Hepatocyte (in vitro differentiated cells): Measurements from ENCODE around the gene DENND1A. TPM values are rescaled to one million over a fixed set of nuclear protein-coding genes. Genes with fewer than 3 reads are reported as not detected.

Experiments used
- DNase-seq: peaks from one replicate; pipeline ENCODE4 v3.0.0-alpha.2; 2016; ENCODE audit warnings: low spot score
- H2AFZ ChIP-seq: fragments of 200-600 bp; sonication (generic); 2 replicates; pipeline ENCODE4 v1.6.0; 2016; ENCODE audit warnings: antibody characterized with exemption, mild to moderate bottlenecking
- H3K27ac ChIP-seq: fragments of 200-600 bp; sonication (generic); 2 replicates; pipeline ENCODE4 v1.5.1; 2016; ENCODE audit warnings: mild to moderate bottlenecking
- H3K27me3 ChIP-seq: fragments of 200-600 bp; sonication (generic); 2 replicates; pipeline ENCODE4 v1.6.1; 2016
- H3K36me3 ChIP-seq: fragments of 200-600 bp; sonication (generic); replicated peaks from 2 replicates; pipeline ENCODE4 v1.5.1; 2016; ENCODE audit warnings: low read depth; ENCODE audit not compliant: insufficient read depth
- H3K4me1 ChIP-seq: fragments of 200-600 bp; sonication (generic); 2 replicates; pipeline ENCODE4 v1.5.1; 2016; ENCODE audit warnings: mild to moderate bottlenecking, moderate library complexity; ENCODE audit not compliant: insufficient read depth
- H3K4me2 ChIP-seq: fragments of 200-600 bp; sonication (generic); 2 replicates; pipeline ENCODE4 v1.6.0; 2016
- H3K4me3 ChIP-seq: fragments of 200-600 bp; sonication (generic); 2 replicates; pipeline ENCODE4 v1.5.1; 2016; ENCODE audit warnings: mild to moderate bottlenecking
- H3K79me2 ChIP-seq: fragments of 200-600 bp; sonication (generic); 2 replicates; pipeline ENCODE4 v1.6.0; 2017; ENCODE audit warnings: mild to moderate bottlenecking
- H3K9me2 ChIP-seq: fragments of 200-600 bp; sonication (generic); replicated peaks from 2 replicates; pipeline ENCODE4 v1.6.0; 2017; ENCODE audit warnings: mild to moderate bottlenecking; ENCODE audit not compliant: insufficient read depth
- H3K9me3 ChIP-seq: fragments of 200-600 bp; sonication (generic); 2 replicates; pipeline ENCODE4 v1.5.1; 2016; ENCODE audit warnings: low read depth, mild to moderate bottlenecking
- H4K20me1 ChIP-seq: fragments of 200-600 bp; sonication (generic); 2 replicates; pipeline ENCODE4 v1.6.0; 2016; ENCODE audit warnings: mild to moderate bottlenecking; ENCODE audit not compliant: insufficient read depth, poor library complexity, severe bottlenecking
- CTCF ChIP-seq: fragments of 200-600 bp; sonication (generic); IDR thresholded peaks from 2 replicates; pipeline ENCODE4 v1.5.1; 2016; ENCODE audit warnings: antibody characterized with exemption, mild to moderate bottlenecking; ENCODE audit not compliant: poor library complexity
- EZH2 ChIP-seq: fragments of 200-600 bp; sonication (generic); IDR thresholded peaks from 2 replicates; pipeline ENCODE4 v1.6.1; 2016; ENCODE audit warnings: antibody characterized with exemption, mild to moderate bottlenecking, borderline replicate concordance
- EZH2phosphoT487 ChIP-seq: fragments of 200-600 bp; sonication (generic); IDR thresholded peaks from one replicate; pipeline ENCODE4 v1.6.1; 2018; ENCODE audit warnings: antibody characterized with exemption, mild to moderate bottlenecking, low read depth, moderate library complexity; ENCODE audit not compliant: unreplicated experiment, severe bottlenecking
- WGBS: methylation state at CpG from one replicate; pipeline ENCODE4 v1.1.6; 2016; ENCODE audit warnings: low lambda C conversion rate; ENCODE audit errors: missing lambda C conversion rate; 5-methylcytosine and 5-hydroxymethylcytosine counted together
- polyA plus RNA-seq: library from polyadenylated mRNA; unstranded; fragments of >200 nt; fragmentation: Nextera tagmentation; extraction: Ambion mirVana; gene quantifications from 2 replicates; pipeline ENCODE4 v1.2.1, GENCODE V29; 2016
- total RNA-seq: library from RNA; depleted of rRNA; stranded (reverse); fragments of >200 nt; gene quantifications from 2 replicates; pipeline ENCODE4 v1.2.3, GENCODE V29; 2014

Gene DENND1A
- total and polyA plus RNA-seq, 2 experiments from 2014 or later = 24.0 to 28.9 TPM

- H2AFZ ChIP-seq = no peak overlapping the region
Observed at GRCh38 chr9:123772374-123772773, 157.6 kb downstream of the DENND1A start.

GRCh38 chr9:123771690-123772089 lies 158.2 kb downstream of the DENND1A start:
- Histone ChIP-seq H3K9me2 (no peaks in the 10 kb centered on the region), H3K27ac (no peak overlapping the region), H3K4me3 (no peak overlapping the region), H3K4me2 (no peak overlapping the region), H4K20me1 (no peaks in the 10 kb centered on the region), H3K36me3 (no peaks in the 10 kb centered on the region), H3K27me3 (no peaks in the 10 kb centered on the region), H2AFZ (no peak overlapping the region), H3K79me2 (no peaks in the 10 kb centered on the region), H3K9me3 (no peaks in the 10 kb centered on the region), H3K4me1 (no peaks in the 10 kb centered on the region)
- 97% methylated on average over 1 of the region's 1 CpG for WGBS
- TF ChIP-seq EZH2 (no peak), EZH2phosphoT487 (no peak), CTCF (no peak)
- no peak for DNase-seq

More at GRCh38 chr9:123772374-123772773, 157.6 kb downstream of the DENND1A start:
- no peaks in the 10 kb centered on the region for H3K4me1 ChIP-seq
- WGBS = 87% methylated on average over 3 of the region's 3 CpGs
- no peaks in the 10 kb centered on the region for H3K36me3 ChIP-seq
- H3K9me2 ChIP-seq = no peaks in the 10 kb centered on the region
- H4K20me1 ChIP-seq = no peaks in the 10 kb centered on the region
- H3K9me3 ChIP-seq = no peaks in the 10 kb centered on the region
- no peaks in the 10 kb centered on the region for H3K27me3 ChIP-seq
- no peak overlapping the region for H3K27ac ChIP-seq
- no peak for DNase-seq
- H3K79me2 ChIP-seq = no peaks in the 10 kb centered on the region
- no peak overlapping the region for H3K4me3 ChIP-seq
- TF ChIP-seq EZH2phosphoT487 = no peak
- TF ChIP-seq CTCF = no peak
- TF ChIP-seq EZH2 = no peak
- H3K4me2 ChIP-seq = no peak overlapping the region

- no peak overlapping the region for H3K27ac ChIP-seq
- TF ChIP-seq CTCF = no peak
- no peak for TF ChIP-seq EZH2
- no peak for TF ChIP-seq EZH2phosphoT487
- no peak overlapping the region for H2AFZ ChIP-seq
- no peaks in the 10 kb centered on the region for H3K36me3 ChIP-seq
- H3K4me2 ChIP-seq = no peak overlapping the region
- H4K20me1 ChIP-seq = no peaks in the 10 kb centered on the region
- WGBS = 90% methylated on average over 6 of the region's 6 CpGs
- no peak for DNase-seq
- H3K9me3 ChIP-seq = no peaks in the 10 kb centered on the region
- H3K9me2 ChIP-seq = no peaks in the 10 kb centered on the region
- no peaks in the 10 kb centered on the region for H3K27me3 ChIP-seq
- H3K4me1 ChIP-seq = no peaks in the 10 kb centered on the region
- no peak overlapping the region for H3K4me3 ChIP-seq
- no peaks in the 10 kb centered on the region for H3K79me2 ChIP-seq
Observed at GRCh38 chr9:123769719-123770118, 160.2 kb downstream of the DENND1A start.
